Measurements from ENCODE around the gene RETREG1. TPM values are rescaled to one million over a fixed set of nuclear protein-coding genes. Genes with fewer than 3 reads are reported as not detected.

Gene RETREG1
- total RNA-seq, 2 experiments from 2014 or later: 17.7 to 23.3 TPM

DNA sequence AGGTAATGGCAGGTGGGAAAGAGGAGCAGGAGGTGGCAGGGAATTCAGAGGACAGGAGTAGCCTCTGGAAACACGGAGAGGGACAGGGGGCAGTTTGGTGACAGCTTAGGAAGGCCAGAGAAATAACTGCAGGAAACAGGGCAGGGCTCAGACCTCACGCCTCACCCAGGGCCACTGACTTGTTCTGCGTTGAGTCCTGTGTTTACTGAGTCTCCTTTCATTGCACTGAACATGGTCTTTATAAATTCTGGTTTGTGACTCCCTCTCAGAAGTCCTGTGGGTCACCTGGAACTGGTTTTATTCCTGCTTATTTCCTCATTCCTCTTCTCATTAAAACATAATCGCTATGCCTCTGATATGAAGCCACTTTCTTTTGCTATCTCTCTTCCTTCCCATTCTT is 96.0 kb downstream of the RETREG1 start:
- ChIA-PET CTCF (no interaction called here), POLR2A (no interaction called here)
- Mint-ChIP-seq H3K27ac (no peak overlapping the region), H3K4me1 (peaks cover 34% of the 10 kb centered on the region), H3K27me3 (no peaks in the 10 kb centered on the region), H3K4me3 (no peak overlapping the region), H3K9me3 (ENCODE audit: low read depth) (no peaks in the 10 kb centered on the region), H3K36me3 (ENCODE audit: low read depth) (peaks cover 4% of the 10 kb centered on the region)
- ATAC-seq (no peak), DNase-seq (no peak)
- intact Hi-C loops (cut with DNase I, micrococcal nuclease): no loop called here

DNA sequence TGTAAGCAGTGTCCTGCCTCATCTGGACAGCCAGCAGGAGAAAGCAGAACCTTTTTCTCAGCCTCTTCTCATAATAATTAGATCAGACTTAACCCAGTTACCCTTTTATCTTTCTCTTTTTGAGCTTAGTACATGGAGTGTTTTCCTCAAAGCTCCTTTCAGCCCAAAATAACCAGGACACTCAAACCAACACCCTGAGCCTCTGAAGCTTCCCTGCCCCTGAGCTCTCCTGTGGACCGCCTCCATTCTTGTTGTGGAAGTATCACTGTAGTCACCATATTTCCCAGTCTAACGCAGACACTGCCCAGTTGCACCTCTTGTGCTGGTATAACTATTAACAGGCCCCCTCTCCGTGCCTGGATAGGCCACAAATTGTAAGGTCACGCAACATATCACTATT is 97.4 kb downstream of the RETREG1 start:
- ATAC-seq: no peak
- intact Hi-C loops (cut with DNase I, micrococcal nuclease): no loop called here
- CTCF ChIA-PET: interaction anchor here (1.0 kb wide), 2 partner anchors 11 to 20 kb away, joined by 3 to 4 read pairs; no protein-coding TSS in a partner anchor

DNA sequence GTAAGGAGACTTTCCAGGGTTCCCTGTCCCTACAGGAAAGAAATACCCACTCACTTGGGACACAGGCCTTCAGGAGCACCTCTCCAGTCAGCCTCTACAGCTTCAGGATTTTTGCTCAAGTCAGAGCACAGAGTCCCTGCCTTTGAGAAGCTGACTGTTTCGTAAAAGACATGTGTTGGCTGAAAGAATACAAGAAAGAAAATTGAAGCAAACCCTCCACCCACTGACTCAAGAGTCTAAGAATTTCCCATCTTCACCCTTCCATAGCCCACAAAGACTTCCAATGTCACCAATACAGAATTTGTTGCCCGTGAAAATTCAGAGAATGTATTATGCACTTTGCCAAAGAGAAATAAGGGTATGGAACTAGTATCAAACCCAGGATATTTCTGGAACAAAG is 98.2 kb downstream of the RETREG1 start:
- no peak overlapping the region for H3K27ac Mint-ChIP-seq
- no peak overlapping the region for H3K4me3 Mint-ChIP-seq
- ChIA-PET CTCF (no interaction called here), POLR2A (no interaction called here)
- H3K27me3 Mint-ChIP-seq: no peaks in the 10 kb centered on the region
- ATAC-seq: no peak
- H3K4me1 Mint-ChIP-seq: peaks cover 21% of the 10 kb centered on the region
- DNase-seq: no peak
- no peaks in the 10 kb centered on the region for H3K9me3 Mint-ChIP-seq (ENCODE audit: low read depth)
- intact Hi-C loops (cut with DNase I, micrococcal nuclease): no loop called here
- no peaks in the 10 kb centered on the region for H3K36me3 Mint-ChIP-seq (ENCODE audit: low read depth)

More for the DNA sequence above, 97.4 kb downstream of the RETREG1 start:
- Mint-ChIP-seq H3K27me3 (no peaks in the 10 kb centered on the region), H3K4me1 (peaks cover 29% of the 10 kb centered on the region), H3K4me3 (no peak overlapping the region), H3K9me3 (ENCODE audit: low read depth) (no peaks in the 10 kb centered on the region), H3K27ac (no peak overlapping the region), H3K36me3 (ENCODE audit: low read depth) (peaks cover 4% of the 10 kb centered on the region)
- POLR2A ChIA-PET: no interaction called here
- no peak for DNase-seq

DNA sequence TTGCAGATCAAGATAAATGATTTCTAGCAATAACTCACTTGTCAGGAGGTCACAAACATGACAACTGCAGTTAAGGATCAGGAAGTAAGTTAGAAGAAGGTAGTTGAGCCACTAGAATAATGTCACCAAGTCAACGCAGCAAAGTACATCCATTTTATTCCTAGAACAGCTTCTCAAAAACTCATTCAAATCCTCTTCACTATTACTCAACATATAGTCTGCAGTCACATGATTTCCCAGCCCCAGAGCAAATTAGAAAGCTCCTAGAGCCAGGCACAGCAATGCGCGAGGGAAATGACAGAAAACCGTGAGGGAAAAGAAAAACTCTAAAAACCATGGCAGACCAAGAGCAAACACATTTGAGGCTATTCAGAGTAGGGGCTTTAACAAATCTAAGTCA is 101.3 kb downstream of the RETREG1 start:
- Mint-ChIP-seq H3K27me3 (no peaks in the 10 kb centered on the region), H3K36me3 (ENCODE audit: low read depth) (peaks cover 4% of the 10 kb centered on the region), H3K4me1 (peaks cover 23% of the 10 kb centered on the region), H3K4me3 (no peak overlapping the region), H3K9me3 (ENCODE audit: low read depth) (peaks cover 2% of the 10 kb centered on the region), H3K27ac (no peak overlapping the region)
- ChIA-PET CTCF (interaction anchor here (1.2 kb wide), 1 partner anchor 8 kb away, joined by 3 read pairs; no protein-coding TSS in a partner anchor), POLR2A (no interaction called here)
- intact Hi-C loops (cut with DNase I, micrococcal nuclease): no loop called here
- ATAC-seq: no peak
- no peak for DNase-seq

DNA sequence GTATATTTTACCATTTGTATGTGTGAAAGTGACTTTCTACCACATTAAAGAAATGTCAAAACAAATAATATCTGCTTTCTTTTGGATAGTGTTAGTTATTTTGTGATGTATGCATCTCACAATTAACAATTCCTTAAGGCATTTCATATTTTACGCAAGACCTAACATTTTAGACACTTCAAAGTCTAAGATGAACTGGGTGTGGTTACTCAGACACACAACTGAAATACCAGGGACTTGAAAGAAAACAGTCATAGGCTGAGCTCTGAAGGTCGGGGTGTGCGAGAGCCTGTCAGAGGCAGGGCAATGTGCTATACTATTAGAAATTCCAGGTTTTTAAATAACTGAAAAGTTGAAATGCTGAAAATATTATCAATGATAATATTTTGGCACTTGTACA is 106.7 kb downstream of the RETREG1 start:
- Mint-ChIP-seq H3K4me3 (no peak overlapping the region), H3K36me3 (ENCODE audit: low read depth) (peaks cover 5% of the 10 kb centered on the region), H3K4me1 (peaks cover 24% of the 10 kb centered on the region), H3K9me3 (ENCODE audit: low read depth) (peaks cover 2% of the 10 kb centered on the region), H3K27me3 (no peaks in the 10 kb centered on the region), H3K27ac (no peak overlapping the region)
- CTCF ChIA-PET: interaction anchor here (1.8 kb wide), 1 partner anchor 42 kb away, joined by 7 read pairs; no protein-coding TSS in a partner anchor
- DNase-seq (no peak), ATAC-seq (no peak)
- POLR2A ChIA-PET: no interaction called here
- intact Hi-C loops (cut with DNase I, micrococcal nuclease): no loop called here

DNA sequence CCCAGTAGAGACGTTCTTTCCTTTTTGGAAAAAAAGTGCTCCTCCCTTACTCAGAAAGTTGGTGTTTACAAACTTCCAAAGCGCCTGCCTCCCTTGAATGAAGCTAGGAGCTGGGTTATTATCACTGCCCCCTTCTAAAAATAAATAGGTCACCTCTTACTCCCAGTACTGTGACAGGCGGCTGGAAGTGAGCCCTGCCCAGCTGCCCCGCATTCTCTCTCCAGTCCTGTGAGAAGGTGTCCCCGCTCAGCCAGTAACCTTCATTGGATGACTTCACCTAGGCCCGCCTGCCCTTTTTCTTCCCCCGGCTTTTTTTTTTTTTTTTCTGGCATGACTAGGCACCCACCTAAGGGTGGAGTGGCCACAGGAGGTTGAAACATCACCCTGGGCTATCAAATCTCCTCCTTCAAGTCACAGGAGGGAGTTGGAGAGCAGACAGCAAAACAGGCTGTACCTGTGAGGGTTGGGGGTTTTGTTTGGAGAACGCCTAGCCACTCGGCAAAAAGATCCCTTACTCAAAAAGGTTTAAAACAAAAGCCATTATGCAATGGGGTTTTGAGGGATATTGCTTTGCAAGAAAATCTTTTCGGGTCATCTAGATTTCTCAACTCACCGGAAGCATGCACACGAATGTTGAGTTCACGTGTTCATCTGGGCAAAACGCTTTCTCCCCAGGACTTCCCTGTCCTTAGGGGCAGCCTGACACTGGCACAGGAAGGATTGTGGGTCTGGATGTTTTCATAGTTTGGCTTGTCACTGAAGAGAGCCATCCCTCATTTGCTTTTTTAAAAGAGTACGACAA is 107.9 kb downstream of the RETREG1 start:
- no peak overlapping the region for H3K27ac Mint-ChIP-seq
- peaks cover 2% of the 10 kb centered on the region for H3K9me3 Mint-ChIP-seq (ENCODE audit: low read depth)
- H3K4me3 Mint-ChIP-seq: no peak overlapping the region
- ATAC-seq (no peak), DNase-seq (no peak)
- ChIA-PET POLR2A (no interaction called here), CTCF (interaction anchor here (0.7 kb wide), 1 partner anchor 42 kb away, joined by 4 read pairs; no protein-coding TSS in a partner anchor)
- no peaks in the 10 kb centered on the region for H3K27me3 Mint-ChIP-seq
- peaks cover 24% of the 10 kb centered on the region for H3K4me1 Mint-ChIP-seq
- intact Hi-C loops (cut with DNase I, micrococcal nuclease): no loop called here
- H3K36me3 Mint-ChIP-seq (ENCODE audit: low read depth): peaks cover 9% of the 10 kb centered on the region

DNA sequence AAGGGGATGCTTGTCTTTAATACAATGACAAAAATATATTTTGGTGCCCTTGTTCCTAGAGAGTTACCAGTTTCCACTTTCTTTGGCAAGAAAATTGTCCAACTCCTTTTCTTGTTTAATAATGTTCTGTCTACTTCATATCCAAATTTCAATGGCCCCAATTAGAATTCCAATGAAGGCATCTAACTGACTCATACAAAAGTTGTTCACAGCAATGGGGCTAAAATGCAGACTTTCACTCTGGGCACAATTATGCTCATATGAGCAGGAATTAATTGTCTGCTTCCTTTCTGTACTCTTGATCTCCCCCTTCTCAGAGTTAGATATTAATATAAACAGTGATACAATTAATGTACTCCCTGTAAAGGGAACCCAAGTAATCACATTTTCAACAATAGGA is 109.1 kb downstream of the RETREG1 start:
- CTCF ChIA-PET: interaction anchor here (0.9 to 1.0 kb wide), 2 partner anchors 8 to 10 kb away, joined by 3 to 5 read pairs; no protein-coding TSS in a partner anchor
- H3K27me3 Mint-ChIP-seq: no peaks in the 10 kb centered on the region
- DNase-seq (no peak), ATAC-seq (no peak)
- peaks cover 2% of the 10 kb centered on the region for H3K9me3 Mint-ChIP-seq (ENCODE audit: low read depth)
- intact Hi-C loops (cut with DNase I, micrococcal nuclease): no loop called here
- no peak overlapping the region for H3K27ac Mint-ChIP-seq
- POLR2A ChIA-PET: no interaction called here
- H3K4me1 Mint-ChIP-seq: peaks cover 22% of the 10 kb centered on the region
- H3K4me3 Mint-ChIP-seq: no peak overlapping the region
- H3K36me3 Mint-ChIP-seq (ENCODE audit: low read depth): peaks cover 9% of the 10 kb centered on the region

DNA sequence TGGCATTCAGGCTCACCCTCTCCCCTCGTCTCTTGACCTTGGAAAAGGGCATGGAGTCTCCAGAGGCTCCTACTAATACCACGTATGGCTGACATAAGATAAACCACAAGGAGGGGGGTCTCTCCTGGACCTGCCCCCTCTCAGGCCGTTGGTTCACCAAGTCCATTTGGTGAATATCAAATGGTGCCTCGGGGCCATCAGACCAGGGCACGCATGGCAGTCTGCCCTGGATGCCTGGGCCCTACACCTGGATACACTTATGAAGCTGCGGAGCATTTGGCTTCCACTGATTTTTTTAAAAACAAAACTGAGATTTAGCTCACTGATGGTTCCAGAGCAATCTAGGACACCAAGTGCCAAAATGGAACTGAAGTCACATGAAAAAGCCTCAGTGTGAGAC is 110.9 kb downstream of the RETREG1 start:
- H3K4me3 Mint-ChIP-seq: no peak overlapping the region
- no peak overlapping the region for H3K27ac Mint-ChIP-seq
- CTCF ChIA-PET: no interaction called here
- DNase-seq (no peak), ATAC-seq (no peak)
- peaks cover 2% of the 10 kb centered on the region for H3K9me3 Mint-ChIP-seq (ENCODE audit: low read depth)
- intact Hi-C loops (cut with DNase I, micrococcal nuclease): no loop called here
- no peaks in the 10 kb centered on the region for H3K27me3 Mint-ChIP-seq
- H3K36me3 Mint-ChIP-seq (ENCODE audit: low read depth): peaks cover 5% of the 10 kb centered on the region
- POLR2A ChIA-PET: no interaction called here
- H3K4me1 Mint-ChIP-seq: peaks cover 9% of the 10 kb centered on the region

DNA sequence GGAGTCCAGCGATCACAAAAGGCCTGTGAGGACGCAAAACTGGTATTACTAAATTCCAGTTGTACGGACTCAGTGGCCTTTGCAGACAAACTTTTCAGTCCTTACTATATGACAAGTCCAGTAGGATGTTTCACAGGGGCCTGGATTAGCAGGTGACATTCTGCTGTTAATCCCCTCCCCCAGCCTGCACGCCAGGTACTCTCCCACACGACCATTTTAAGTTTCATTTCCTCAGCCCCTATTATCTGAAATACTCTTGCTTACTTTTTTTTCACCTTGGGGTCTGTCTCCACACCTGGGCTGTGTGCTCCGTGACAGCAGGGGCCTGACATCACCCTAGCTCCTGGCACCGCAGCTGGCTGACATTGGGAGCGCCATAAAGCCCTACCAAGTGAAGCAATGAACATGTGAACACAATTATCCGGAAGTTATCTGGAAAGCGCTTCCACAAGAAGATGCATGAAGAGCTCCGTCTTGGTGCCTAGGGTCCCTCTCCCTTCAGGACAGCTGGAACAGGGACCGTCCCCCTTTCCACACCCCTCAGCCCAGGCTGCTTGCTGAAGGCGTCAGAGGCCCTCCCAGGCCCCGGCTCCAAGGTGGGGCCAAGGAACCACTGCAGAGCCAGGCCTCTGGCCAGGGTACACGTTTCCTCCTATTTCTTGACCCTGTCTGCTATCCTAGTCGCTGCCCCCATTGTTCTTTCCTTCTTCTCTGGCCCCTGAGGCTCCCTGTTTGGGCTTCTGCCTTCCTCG is 111.5 kb downstream of the RETREG1 start:
- H3K4me3 Mint-ChIP-seq: no peak overlapping the region
- CTCF ChIA-PET: interaction anchor here (0.7 kb wide), 1 partner anchor 550 kb away, joined by 3 read pairs; no protein-coding TSS in a partner anchor
- DNase-seq (no peak), ATAC-seq (no peak)
- peaks cover 7% of the 10 kb centered on the region for H3K4me1 Mint-ChIP-seq
- intact Hi-C loops (cut with DNase I, micrococcal nuclease): no loop called here
- peaks cover 8% of the 10 kb centered on the region for H3K36me3 Mint-ChIP-seq (ENCODE audit: low read depth)
- H3K9me3 Mint-ChIP-seq (ENCODE audit: low read depth): peaks cover 2% of the 10 kb centered on the region
- POLR2A ChIA-PET: no interaction called here
- no peaks in the 10 kb centered on the region for H3K27me3 Mint-ChIP-seq
- H3K27ac Mint-ChIP-seq: no peak overlapping the region

DNA sequence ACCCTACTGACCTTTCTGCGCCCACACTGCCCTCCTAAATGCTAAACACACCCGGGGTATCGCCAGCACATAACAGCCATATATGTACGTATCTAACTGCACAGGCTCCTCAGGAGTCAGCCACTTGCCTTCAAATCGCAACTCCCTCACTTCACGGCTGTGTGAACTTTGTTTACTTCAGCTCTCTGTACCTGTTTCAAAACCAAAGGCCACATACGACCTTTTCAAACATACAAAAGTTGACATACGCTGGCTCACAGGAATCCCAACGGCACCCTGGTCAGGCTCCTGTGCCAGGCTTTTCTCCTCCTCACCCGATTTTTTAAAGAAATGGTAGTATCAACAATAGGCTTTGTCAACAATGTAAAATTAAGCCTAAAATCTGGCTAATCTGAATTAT is 112.2 kb downstream of the RETREG1 start:
- no peak overlapping the region for H3K27ac Mint-ChIP-seq
- no peak for ATAC-seq
- H3K4me3 Mint-ChIP-seq: no peak overlapping the region

DNA sequence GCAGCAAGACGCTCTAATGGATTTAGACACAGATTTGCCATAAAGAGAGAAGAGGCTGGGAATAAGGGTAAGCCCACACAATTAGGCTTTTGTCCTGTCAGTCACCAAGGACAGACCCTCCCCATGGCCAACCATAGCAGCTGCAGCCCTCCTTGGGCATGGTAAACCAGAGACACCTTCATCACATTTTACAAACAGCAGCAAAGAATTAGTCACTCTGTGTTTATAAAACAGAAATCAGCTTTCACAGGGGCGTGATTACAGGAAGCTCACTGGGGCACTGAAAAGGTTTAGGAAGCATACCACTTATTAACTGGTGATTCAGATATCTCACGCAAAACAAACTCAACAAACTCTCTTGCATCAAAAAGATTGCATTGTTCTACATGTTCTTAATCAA is 113.9 kb downstream of the RETREG1 start:
- H3K4me3 Mint-ChIP-seq: no peak overlapping the region
- CTCF ChIA-PET: no interaction called here
- H3K4me1 Mint-ChIP-seq: no peaks in the 10 kb centered on the region
- POLR2A ChIA-PET: no interaction called here
- peaks cover 17% of the 10 kb centered on the region for H3K36me3 Mint-ChIP-seq (ENCODE audit: low read depth)
- no peaks in the 10 kb centered on the region for H3K27me3 Mint-ChIP-seq
- H3K9me3 Mint-ChIP-seq (ENCODE audit: low read depth): peaks cover 11% of the 10 kb centered on the region
- H3K27ac Mint-ChIP-seq: no peak overlapping the region
- ATAC-seq (no peak), DNase-seq (no peak)
- intact Hi-C loops (cut with DNase I, micrococcal nuclease): no loop called here

More for the DNA sequence above, 112.2 kb downstream of the RETREG1 start:
- DNase-seq: no peak
- POLR2A ChIA-PET: no interaction called here
- CTCF ChIA-PET: no interaction called here
- H3K9me3 Mint-ChIP-seq (ENCODE audit: low read depth): peaks cover 7% of the 10 kb centered on the region
- peaks cover 14% of the 10 kb centered on the region for H3K36me3 Mint-ChIP-seq (ENCODE audit: low read depth)
- intact Hi-C loops (cut with DNase I, micrococcal nuclease): no loop called here
- no peaks in the 10 kb centered on the region for H3K27me3 Mint-ChIP-seq
- peaks cover 5% of the 10 kb centered on the region for H3K4me1 Mint-ChIP-seq

DNA sequence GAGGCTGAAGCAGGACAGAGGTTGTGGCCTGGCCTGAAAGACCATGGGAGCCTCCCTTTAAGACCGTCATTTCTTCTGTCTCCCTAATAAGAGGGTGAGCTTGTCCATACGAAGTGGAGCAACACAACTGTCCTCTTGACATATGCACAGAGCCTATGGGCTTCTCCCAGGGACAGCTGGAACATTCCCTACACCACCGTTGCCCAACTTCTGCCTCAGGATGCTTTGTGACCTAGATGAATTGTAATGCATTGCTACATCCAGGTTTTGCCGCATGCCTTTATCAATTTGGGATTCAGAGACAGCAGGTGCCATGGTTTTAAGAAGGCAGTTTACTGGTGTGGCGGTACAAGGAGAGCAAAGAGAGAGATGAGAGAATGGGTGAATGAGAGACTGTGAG is 116.8 kb downstream of the RETREG1 start:
- H3K4me1 Mint-ChIP-seq: peaks cover under 1% of the 10 kb centered on the region
- DNase-seq (no peak), ATAC-seq (no peak)
- ChIA-PET CTCF (interaction anchor here (1.0 to 2.1 kb wide), 2 partner anchors 10 to 44 kb away, joined by 3 to 5 read pairs; no protein-coding TSS in a partner anchor), POLR2A (no interaction called here)
- no peak overlapping the region for H3K4me3 Mint-ChIP-seq
- no peaks in the 10 kb centered on the region for H3K27me3 Mint-ChIP-seq
- peaks cover 30% of the 10 kb centered on the region for H3K36me3 Mint-ChIP-seq (ENCODE audit: low read depth)
- H3K27ac Mint-ChIP-seq: no peak overlapping the region
- intact Hi-C loops (cut with DNase I, micrococcal nuclease): no loop called here
- H3K9me3 Mint-ChIP-seq (ENCODE audit: low read depth): peaks cover 22% of the 10 kb centered on the region

Data from activated CD4-positive, alpha-beta T cell treated with anti-CD3 and anti-CD28 coated beads for 36 hours (primary cell).